ENCODE measurements around the gene SUMO2. TPM values are rescaled to one million over a fixed set of nuclear protein-coding genes. Genes with fewer than 3 reads are reported as not detected.

SUMO2 gene
- total and polyA plus RNA-seq, 8 donors: 321 to 735 (median 651) TPM

GRCh38 chr17:75188614-75189013 is 5.9 kb upstream of the SUMO2 start:
- intact Hi-C loops (cut with DNase I): no loop called here
- H3K4me1 ChIP-seq: peaks cover 0 to 8% of the 10 kb centered on the region in 2 donors
- H3K36me3 ChIP-seq: no peaks in the 10 kb centered on the region
- no peak for DNase-seq
- H3K9me3 ChIP-seq: no peaks in the 10 kb centered on the region
- H3K27me3 ChIP-seq: no peaks in the 10 kb centered on the region
- no peak overlapping the region for H3K4me3 ChIP-seq
- ATAC-seq: no peak
- H3K27ac ChIP-seq: no peak overlapping the region
- no peak for TF ChIP-seq CTCF (IDR thresholded peaks at IDR 0.05)

- H3K27ac ChIP-seq: no peak overlapping the region
- H3K4me1 ChIP-seq: peaks cover 0 to 29% of the 10 kb centered on the region in 2 donors
- no peaks in the 10 kb centered on the region for H3K27me3 ChIP-seq
- intact Hi-C loops (cut with DNase I): no loop called here
- TF ChIP-seq CTCF (IDR thresholded peaks at IDR 0.05): no peak
- no peaks in the 10 kb centered on the region for H3K9me3 ChIP-seq
- no peak overlapping the region for H3K4me3 ChIP-seq
- ATAC-seq (no peak), DNase-seq (no peak)
- H3K36me3 ChIP-seq: peaks cover 0 to 11% of the 10 kb centered on the region in 2 donors
Measured at GRCh38 chr17:75183999-75184884, 1.5 kb upstream of the SUMO2 start.

GRCh38 chr17:75182319-75182568 is 515 bp downstream of the SUMO2 start:
- Histone ChIP-seq H3K4me3 (peak overlapping the region; percentile 94 to 96), H3K27ac (peak overlapping the region; percentile 99), H3K27me3 (no peaks in the 10 kb centered on the region), H3K4me1 (peaks cover 0 to 34% of the 10 kb centered on the region in 2 donors), H3K36me3 (peaks cover 0 to 31% of the 10 kb centered on the region in 2 donors), H3K9me3 (no peaks in the 10 kb centered on the region)
- DNase-seq: peak in 2 of 4 donors; percentile 56 to 87
- intact Hi-C loops (cut with DNase I): no loop called here
- ATAC-seq: no peak
- TF ChIP-seq CTCF (IDR thresholded peaks at IDR 0.05): no peak

GRCh38 chr17:75181608-75182318 is 996 bp downstream of the SUMO2 start:
- Histone ChIP-seq H3K9me3 (no peaks in the 10 kb centered on the region), H3K27ac (peak overlapping the region; percentile 99), H3K4me1 (peaks cover 0 to 34% of the 10 kb centered on the region in 2 donors), H3K27me3 (no peaks in the 10 kb centered on the region), H3K36me3 (peaks cover 0 to 36% of the 10 kb centered on the region in 2 donors), H3K4me3 (peak overlapping the region; percentile 94 to 96)
- intact Hi-C loops (cut with DNase I): no loop called here
- DNase-seq (peak in 2 of 4 donors; percentile 11 to 26), ATAC-seq (peak; percentile 11)
- TF ChIP-seq CTCF (IDR thresholded peaks at IDR 0.05): no peak

GRCh38 chr17:75181110-75181509 is 1.6 kb downstream of the SUMO2 start:
- intact Hi-C loops (cut with DNase I): no loop called here
- Histone ChIP-seq H3K27me3 (no peaks in the 10 kb centered on the region), H3K36me3 (peaks cover 0 to 42% of the 10 kb centered on the region in 2 donors), H3K27ac (peak overlapping the region; percentile 99), H3K9me3 (no peaks in the 10 kb centered on the region), H3K4me3 (peak overlapping the region; percentile 94 to 96), H3K4me1 (peaks cover 0 to 34% of the 10 kb centered on the region in 2 donors)
- DNase-seq (no peak), ATAC-seq (no peak)
- no peak for TF ChIP-seq CTCF (IDR thresholded peaks at IDR 0.05)

Data from left lung (tissue), 10 donors.